SHP77 treated with DMSO at 0.1 percent for 48 hours (cell line): Measurements from ENCODE around the gene FMOD.

ENCODE experiments used
- DNase-seq: peaks from one replicate; lab custom pipeline; 2025; lab: John Stamatoyannopoulos, UW

The FMOD gene

GRCh38 chr1:203361945-203362719, 11.2 kb upstream of the FMOD start:
- no peak for DNase-seq

- no peak for DNase-seq
These were observed 9.7 kb upstream of the FMOD start for GRCh38 chr1:203360547-203361185.

DNA sequence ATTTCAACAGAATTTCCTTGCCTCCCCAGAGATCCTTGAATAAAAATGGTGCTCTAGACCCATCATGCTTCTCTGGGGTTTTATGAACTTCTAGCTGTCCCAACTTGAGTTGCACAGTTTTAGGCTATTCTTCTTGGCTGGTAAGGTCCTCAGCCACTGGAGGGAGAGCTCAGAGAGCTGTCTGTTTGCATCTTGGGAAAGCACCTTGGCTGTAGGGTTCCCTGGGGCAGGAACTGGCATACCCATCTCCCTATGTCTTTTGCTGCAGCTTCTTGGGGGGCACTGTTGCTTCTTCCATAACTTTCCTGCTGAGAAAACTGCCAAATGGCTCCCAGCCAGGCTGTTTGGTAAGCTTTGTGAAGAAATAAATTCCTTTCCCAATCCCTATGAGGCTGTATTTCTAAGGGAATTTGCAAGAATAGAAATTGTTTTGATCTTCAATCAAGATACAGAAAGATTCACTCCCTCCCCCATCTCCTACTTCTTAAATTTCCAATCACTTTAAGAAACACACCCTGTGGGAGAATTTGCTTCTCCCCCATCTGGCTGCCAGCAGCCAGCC, 8.2 kb upstream of the FMOD start:
- no peak for DNase-seq

DNA sequence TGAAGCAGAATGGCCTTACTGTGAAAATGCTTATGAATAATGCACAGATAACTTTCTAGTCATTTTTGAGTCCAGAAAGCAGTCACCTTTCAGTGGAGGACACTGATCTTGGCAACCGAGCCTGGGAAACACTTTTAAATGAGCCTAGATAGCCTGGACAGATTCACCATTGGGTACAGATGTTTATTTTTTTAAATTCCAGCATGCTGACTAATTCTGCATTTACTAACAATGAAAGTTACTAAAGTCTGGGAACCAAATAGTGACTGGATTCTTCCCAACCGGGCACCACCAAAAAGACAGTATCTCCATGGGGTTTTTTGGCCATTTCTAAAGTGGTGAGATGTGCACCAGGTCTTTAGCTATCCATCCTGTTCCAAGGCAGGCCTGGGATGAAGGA, 3.3 kb upstream of the FMOD start:
- DNase-seq = no peak

GRCh38 chr1:203353486-203353885, 2.6 kb upstream of the FMOD start:
- DNase-seq = no peak

GRCh38 chr1:203349773-203350524, 973 bp downstream of the FMOD start:
- DNase-seq = no peak

DNA sequence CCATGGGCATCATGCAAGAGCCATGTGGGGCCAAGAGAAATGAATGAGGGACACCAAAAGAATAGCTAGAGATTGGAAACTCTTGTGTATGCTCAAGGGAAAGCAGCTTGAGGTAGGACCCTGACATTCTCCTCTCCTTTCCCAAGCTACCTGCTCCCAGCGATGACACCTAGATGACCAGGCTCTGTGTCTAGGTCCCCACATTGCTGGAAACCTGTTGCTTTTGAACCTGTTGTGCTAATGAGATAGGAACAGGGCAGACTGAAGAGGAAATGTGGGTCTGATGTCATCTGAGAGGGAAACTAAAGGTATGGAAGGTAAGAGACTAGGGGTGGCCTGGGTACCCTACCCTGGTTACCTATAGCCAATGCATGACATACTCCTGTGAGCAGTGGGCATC, 1.8 kb downstream of the FMOD start:
- DNase-seq = no peak

DNA sequence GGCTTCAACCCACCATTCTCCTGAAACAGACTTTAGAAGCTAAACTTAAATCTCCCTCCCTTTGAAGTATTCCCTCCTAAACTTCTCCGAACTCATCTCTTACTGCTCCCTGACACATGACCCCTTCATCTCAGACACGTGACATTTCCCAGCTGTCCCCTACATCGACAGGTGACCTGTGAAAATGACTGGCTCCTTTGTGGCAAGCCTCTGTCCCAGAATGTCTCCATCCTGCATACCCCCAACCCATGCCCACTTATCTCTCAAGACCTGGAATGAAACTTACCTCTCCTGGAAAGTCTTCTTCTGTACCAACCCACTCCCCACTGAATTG, 4.2 kb downstream of the FMOD start:
- DNase-seq = no peak

DNA sequence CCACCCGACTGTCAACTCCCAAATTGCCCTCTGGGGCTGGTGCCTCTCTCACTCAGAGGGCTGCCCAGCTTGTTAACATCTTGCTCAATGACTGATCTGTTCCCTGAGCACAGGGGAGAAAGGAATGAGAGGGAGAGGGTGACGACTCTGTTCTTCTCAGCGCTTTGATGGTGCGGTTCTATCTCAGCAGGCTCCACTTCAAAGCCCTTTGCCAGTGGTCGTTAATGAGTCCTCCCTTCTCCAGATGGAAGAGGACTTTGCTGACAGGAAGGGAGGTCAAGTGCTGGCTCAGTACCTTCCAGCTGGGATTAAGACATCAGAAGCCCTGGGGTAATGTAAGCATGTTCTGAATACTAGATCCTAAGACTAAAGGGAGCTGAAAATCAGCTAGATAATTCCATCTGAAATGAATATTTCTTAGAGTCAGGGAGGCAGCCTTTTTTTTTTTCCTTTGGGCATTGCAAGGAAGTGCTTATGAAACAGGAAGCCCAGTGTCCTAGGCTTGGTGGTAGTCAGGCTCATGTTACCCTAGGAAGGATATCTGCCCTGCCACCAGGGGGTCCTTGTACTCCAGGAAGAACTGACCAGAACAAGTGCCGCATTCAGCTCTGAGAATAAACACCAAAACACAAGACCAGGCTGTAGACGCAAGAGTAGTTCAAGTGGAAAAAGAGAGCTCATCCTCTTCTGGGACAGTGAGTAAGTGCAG, 4.7 kb downstream of the FMOD start:
- no peak for DNase-seq

GRCh38 chr1:203343956-203344754, 6.8 kb downstream of the FMOD start:
- no peak for DNase-seq

DNA sequence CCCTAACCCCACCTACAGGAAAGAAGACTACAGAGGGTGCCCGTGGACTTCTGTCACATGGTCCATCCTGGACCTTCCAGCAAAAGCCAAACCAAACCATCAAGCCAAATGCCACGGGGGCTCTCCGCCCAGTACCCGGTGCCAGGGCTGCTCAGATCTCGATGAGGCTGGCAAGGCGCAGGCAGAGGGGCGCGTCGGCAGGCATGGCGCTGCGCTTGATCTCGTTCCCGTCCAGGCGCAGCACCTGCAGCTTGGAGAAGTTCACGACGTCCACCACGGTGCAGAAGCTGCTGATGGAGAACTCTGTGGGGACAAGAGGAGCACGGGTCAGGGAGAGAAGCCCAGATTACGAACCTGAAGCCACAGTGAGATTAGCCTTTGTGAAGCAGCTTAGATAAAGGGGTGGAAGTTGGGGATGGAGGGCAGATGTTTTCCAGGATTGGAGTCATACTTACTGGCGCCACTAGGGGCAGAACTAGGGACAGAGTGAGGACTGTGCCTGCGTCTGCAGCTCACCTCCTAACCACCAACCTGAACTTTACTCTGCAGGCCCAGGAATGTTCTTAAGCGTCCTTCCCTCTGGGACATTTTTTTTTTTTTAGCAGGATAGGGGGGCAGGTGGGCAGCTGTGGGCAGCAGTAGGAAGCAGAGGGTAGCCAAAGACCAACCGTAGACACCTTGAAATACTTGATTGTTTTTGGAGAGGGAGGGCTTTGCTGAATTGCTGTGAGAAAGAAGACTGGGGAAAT, 8.6 kb downstream of the FMOD start:
- DNase-seq = no peak

- DNase-seq = peak; percentile 43
These were observed 10.7 kb downstream of the FMOD start for GRCh38 chr1:203340112-203340790.

- no peak for DNase-seq
These were observed 12.4 kb downstream of the FMOD start for GRCh38 chr1:203338335-203339036.

GRCh38 chr1:203336097-203336496, 14.8 kb downstream of the FMOD start:
- no peak for DNase-seq

- DNase-seq = no peak
These were observed 15.4 kb downstream of the FMOD start for GRCh38 chr1:203335503-203335902.

GRCh38 chr1:203331224-203331623, 19.7 kb downstream of the FMOD start:
- DNase-seq = no peak

DNA sequence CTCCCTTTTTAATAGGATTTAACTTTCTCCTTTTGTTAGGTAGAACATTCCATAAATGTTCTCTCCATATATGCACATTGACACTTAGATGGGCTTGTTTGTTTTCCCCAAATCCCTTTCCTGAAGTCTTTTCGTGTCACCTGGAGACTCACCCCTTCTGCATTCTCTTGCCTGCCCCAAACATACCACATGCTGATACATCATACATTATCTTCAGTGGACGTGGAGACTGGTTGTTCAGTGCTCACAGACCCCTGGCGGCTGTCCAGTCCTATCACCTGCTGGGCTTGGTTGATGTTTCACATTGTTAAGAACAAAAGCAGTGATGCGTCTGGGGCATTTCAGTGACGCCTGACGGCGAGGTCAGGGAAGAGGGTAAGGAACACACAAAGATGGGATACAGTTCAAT, 22.2 kb downstream of the FMOD start:
- peak; percentile 79 for DNase-seq

GRCh38 chr1:203327684-203328457, 23.1 kb downstream of the FMOD start:
- DNase-seq = peak; percentile 87
